GM19397 (cell line): ENCODE data around the gene TCOF1.

Source experiments
- ATAC-seq: cut with Tn5 transposase; IDR thresholded peaks from one replicate; pipeline ENCODE4 v1.9.1; 2021; ENCODE audit warnings: mild to moderate bottlenecking, moderate library complexity; ENCODE audit not compliant: unreplicated experiment

TCOF1 gene

DNA sequence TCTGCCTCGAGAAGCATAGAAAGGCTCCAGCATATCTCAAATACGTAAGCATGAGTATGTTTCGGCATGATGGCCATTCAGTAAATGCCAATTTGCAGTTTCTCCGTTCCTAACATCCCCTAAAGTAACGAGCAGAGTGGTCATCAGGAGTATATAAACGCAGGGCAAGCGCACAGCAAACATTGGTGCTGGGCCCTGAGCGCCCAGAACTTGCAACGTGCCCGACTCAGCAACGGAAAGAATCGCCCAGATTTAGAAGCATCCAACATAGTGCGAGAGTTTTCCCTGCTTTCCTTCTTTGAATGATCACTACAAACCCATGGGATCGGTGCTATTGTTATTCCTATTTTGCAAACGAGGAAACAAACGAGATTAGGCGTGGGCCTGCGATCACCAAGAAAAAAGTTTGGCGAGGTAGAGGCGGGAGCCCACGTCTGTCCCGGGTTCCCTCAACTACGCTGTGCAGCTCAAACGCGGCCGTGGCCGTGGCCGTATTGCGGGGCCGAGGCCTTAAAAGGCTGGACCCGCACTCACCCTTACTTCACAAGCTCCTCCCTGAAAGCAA is 91.5 kb downstream of the TCOF1 start:
- no peak for ATAC-seq
